DMS53 treated with DMSO at 0.1 percent for 48 hours (cell line): ENCODE results near the gene ITIH4.
"Not testable (repeated sequence)": the region's sequence is repeated elsewhere in the genome, so short reads cannot be mapped to it uniquely, and the experiment has no call there.

ENCODE experiments used
- DNase-seq: peaks from one replicate; lab custom pipeline; 2025; ENCODE audit not compliant: unreplicated experiment; lab: John Stamatoyannopoulos, UW

ITIH4 gene

GRCh38 chr3:52787246-52787645 is 43.2 kb downstream of the ITIH4 start:
- DNase-seq = no peak

GRCh38 chr3:52786330-52787215 is 43.9 kb downstream of the ITIH4 start:
- DNase-seq = no peak

GRCh38 chr3:52784931-52785590 is 45.4 kb downstream of the ITIH4 start:
- DNase-seq = no peak

GRCh38 chr3:52784021-52784621 is 46.4 kb downstream of the ITIH4 start:
- no peak for DNase-seq

GRCh38 chr3:52783211-52783555 is 47.3 kb downstream of the ITIH4 start:
- DNase-seq = no peak

- no peak for DNase-seq
Measured at GRCh38 chr3:52782412-52783210, 47.9 kb downstream of the ITIH4 start.

GRCh38 chr3:52781741-52782140 is 48.7 kb downstream of the ITIH4 start:
- DNase-seq = no peak

- DNase-seq = no peak
Measured at GRCh38 chr3:52779837-52780585, 50.5 kb downstream of the ITIH4 start.

- DNase-seq = no peak
Measured at GRCh38 chr3:52779011-52779836, 51.2 kb downstream of the ITIH4 start.

- no peak for DNase-seq
Measured at GRCh38 chr3:52777959-52778805, 52.3 kb downstream of the ITIH4 start.

GRCh38 chr3:52777127-52777958 is 53.1 kb downstream of the ITIH4 start, which contains the start of gene ITIH1:
Gene ITIH1 (plus strand): TSS chr3:52777599. CDS start chr3:52777616, 17 bp downstream.
- no peak for DNase-seq

GRCh38 chr3:52776486-52776885 is 54.0 kb downstream of the ITIH4 start:
- not testable (repeated sequence) for DNase-seq

- DNase-seq = no peak
Measured at GRCh38 chr3:52775877-52776276, 54.6 kb downstream of the ITIH4 start.

- no peak for DNase-seq
Measured at GRCh38 chr3:52774901-52775864, 55.3 kb downstream of the ITIH4 start.

GRCh38 chr3:52774066-52774713 is 56.3 kb downstream of the ITIH4 start:
- no peak for DNase-seq
